CD4-positive, alpha-beta T cell treated with Interleukin-15 for 1 hour (primary cell): ENCODE results near the gene MRPS26.
"Not testable (repeated sequence)": the region's sequence is repeated elsewhere in the genome, so short reads cannot be mapped to it uniquely, and the experiment has no call there.

Experiments
- DNase-seq: peaks from one replicate; pipeline ENCODE4 v3.0.0-alpha.2; 2020

Gene MRPS26

GRCh38 chr20:3043322-3043721 is 2.5 kb upstream of the MRPS26 start, which contains the start of gene GNRH2:
GNRH2 (plus strand) TSS chr20:3043622; CDS start chr20:3044415, 793 bp downstream.
- no peak for DNase-seq

GRCh38 chr20:3044336-3044965 is 1.4 kb upstream of the MRPS26 start:
- DNase-seq: no peak

DNA sequence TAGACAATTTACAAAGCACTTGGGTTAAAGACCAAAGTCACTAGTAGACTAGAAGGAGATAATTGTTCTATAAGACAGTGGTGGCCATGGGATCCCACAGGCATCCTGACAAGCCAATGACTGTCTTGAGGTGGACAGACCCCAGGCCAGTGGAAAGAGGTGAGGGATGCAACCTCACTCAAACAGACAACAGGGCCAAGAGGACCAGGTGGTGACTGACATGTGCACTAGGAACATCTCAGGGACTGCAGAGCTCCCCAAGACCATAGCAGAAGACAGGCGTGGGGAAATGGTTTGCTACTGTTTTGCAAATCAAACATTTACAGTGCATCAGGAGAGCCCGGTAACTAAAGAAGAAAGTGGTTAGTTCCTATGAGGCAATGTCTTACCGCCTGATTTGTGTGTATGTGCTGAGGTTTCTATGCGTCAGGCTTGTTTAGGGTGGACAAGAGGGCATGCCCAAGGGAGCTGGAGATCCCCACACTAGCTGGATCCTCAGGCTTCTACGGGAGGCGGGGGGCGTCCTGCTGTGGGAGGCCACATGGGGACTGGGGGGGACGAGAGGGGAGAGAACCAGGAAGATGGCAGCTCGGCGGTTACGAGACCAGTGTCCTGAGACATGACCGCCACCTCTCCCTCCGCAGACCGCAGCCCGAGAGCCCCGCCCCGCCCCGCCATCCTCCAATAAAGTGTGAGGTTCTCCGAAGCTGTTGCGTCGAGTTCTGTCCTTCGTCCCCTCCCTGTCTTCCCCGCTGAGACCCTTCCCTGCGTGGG is 623 bp upstream of the MRPS26 start:
- DNase-seq: peak; percentile 53

DNA sequence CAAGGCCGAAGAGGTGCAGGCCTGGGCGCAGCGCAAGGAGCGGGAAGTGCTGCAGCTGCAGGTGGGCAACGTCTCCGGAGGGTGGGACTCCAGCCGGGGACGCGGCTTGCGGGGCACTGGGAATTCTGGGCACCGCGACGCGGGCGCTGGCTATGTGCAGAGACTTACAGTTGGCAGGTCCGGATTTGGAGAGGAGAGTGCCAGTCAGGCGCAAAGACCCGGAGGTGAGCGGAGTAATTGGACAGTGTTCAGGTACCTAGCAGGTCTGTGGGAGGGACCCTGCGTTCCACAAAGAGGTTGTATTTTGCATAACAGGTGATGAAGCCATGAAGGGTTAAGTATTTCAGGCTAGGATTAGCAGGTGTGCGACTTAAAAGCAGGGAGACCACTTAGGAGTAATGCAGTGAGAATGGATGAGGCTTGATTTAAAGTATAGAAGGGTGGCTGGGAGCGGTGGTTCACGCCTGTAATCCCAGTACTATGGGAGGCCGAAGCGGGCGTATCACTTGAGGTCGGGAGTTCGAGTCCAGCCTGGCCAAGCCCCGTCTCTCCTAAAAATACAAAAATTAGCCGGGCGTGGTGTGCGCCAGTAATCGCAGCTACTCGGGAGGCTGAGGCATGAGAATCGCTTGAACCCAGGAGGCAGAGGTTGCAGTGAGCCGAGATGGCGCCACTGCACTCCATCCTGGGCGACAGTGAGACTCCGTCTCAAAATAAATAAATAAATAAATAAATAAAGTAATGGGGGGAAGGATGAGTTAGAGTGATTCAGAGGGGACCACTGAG is 1.0 kb downstream of the MRPS26 start:
- DNase-seq: no peak

DNA sequence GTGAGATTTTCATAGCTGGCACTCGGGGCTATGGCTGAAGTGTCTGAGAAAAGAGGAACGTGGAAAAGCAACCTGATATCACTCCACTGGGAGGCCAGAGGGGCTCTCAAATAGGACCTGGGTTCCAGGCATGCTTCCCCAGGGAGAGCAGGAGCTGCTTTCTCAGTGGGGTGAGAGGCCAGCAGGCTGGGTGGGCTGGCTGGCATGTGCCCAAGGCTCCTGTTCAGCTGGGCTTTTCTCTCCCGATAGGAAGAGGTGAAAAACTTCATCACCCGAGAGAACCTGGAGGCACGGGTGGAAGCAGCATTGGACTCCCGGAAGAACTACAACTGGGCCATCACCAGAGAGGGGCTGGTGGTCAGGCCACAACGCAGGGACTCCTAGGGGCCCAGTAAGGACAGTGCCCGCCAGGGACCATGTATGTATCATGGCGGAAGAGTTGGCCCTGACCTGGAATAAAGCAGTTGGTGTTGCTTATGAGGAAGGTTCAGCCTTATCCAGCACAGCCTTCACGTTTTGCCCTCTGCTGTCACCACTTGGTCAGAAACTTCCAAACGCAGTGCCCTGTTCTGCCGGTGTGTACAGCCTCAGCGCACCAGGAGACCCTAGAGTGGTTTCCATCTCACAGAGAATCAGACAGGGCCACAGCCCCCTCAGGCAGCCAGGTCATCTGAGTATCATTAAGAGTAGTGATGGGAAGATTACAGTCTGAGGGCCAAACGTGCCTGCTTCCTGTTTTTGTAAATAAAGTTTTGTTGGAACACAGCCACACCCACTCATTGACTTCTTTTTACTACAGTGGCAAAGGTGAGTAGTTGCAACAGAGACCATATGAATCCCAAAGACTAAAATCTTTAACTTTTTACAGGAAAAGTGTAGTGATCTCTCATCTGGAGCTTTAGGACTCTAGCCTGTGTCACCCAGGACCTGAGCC is 1.9 kb downstream of the MRPS26 start:
- DNase-seq: no peak

GRCh38 chr20:3051385-3052019 is 5.7 kb downstream of the MRPS26 start:
- DNase-seq: no peak

DNA sequence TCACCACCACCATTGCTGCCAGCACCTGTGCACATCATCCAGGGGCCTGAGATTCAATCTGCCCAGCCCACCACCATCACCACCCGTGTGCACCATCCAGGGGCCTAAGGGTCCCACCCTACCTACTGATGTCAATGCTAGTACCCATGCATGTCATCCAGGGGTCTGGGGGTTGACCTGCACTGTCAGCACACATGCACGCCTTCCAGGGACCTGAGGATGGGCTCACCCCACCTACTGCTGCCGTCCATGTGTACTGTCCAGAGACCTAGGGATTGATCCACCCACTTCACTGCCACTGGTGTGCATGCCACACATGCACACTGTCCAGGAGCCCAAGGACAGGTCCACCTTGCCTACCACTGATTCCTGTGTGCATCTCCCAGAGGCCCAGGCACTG is 13.6 kb downstream of the MRPS26 start:
- no peak for DNase-seq

- not testable (repeated sequence) for DNase-seq
Measured at GRCh38 chr20:3064119-3064518, 18.3 kb downstream of the MRPS26 start.

DNA sequence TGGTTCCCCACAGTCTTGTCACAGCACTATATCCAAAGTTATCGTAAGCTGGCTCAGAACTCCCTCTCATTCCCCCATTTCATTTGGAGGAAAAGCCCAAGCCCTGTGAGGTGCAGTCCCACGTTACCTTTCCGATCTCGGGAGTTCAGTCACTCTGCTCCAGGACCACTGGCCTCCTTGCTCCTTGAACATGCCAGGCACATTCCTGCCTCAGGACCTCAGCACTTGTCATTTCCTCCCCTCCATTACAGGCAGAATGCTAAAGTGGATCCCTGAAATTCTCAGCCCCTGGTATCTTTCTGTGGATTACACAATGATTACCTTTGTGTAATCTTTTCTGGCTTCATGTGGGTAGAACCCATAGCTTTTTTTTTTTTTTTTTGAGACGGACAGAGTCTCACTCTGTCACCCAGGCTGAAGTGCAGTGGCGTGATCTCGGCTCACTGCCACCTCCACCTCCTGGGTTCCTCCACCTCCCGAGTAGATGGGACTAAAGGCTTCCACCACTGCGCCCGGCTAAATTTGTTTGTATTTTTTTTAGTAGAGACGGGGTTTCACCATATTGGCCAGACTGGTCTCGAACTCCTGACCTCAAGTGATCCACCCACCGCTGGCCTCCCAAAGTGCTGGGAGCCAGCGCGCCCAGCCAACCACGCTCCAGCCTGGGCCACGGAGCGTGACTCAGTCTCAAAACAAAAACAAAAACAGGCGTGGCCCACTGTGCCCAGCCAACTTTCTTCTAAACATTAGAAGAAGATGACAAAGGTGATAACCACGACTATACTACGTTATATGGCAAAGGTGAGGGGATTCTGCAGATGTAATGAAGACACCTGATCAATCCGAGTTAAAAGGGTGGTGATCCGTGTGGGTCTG is 21.5 kb downstream of the MRPS26 start:
- no peak for DNase-seq

GRCh38 chr20:3068075-3068474 is 22.2 kb downstream of the MRPS26 start:
- DNase-seq: no peak

DNA sequence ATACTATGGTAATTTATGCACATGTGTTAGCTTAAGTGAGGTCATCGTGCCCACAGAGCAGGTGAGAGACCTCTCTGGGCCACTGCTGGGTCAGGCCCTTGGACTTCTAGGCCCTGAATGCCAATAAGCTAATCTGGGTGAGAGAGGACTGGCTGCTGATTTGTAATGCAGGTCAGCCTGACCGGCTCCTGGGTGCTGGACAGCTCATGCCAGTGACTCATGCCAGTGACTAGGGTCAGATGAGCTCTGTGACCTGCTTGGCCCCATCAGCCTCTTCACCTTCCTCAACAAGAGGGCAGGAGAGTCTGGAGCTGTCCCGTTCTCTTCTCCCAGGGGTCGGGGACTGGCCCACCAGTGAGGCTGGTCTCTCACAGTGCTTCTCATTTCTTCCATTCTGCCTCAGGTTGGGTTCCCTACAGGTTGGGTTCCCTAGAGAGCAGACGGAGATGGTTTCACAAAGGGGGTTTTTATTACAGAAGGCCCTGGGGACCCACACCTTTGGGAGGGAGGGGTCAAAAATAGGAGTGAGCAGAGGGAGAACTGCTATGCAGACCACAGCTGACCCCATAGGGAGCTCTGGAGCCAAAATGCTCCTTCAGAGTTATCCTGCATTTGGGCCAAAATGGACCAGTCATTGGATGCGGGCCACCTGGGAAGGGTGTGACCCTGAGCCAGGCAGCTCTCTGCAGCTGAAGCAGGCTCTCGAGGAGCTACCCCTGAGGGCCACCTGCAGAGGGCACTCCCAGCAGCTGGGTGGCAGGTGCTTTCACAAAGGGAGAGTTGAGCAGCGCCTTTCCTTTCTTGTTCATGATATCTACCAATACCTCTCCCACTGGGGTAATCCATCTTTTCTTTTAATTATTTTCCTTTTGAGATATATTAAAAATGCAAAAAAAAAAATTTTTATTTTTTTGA is 23.4 kb downstream of the MRPS26 start:
- DNase-seq: peak; percentile 44

DNA sequence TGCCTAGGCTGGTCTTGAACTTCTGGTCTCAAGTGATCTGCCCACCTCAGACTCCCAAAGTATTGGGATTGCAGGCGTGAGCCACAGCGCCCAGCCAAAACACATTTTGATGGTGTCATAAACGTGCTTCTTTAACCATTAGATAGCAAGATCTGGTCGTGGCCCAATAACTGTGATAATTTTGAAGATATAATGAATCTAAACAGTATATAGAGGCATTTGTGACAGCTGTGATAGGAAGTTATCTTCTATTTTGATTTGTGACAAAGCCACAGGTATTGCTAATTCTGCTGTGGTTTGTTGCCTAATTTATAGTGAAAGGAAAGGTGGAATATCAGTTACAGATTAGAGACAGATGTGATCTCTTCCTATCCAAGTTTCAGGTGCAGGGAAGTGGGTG is 24.9 kb downstream of the MRPS26 start:
- DNase-seq: no peak

DNA sequence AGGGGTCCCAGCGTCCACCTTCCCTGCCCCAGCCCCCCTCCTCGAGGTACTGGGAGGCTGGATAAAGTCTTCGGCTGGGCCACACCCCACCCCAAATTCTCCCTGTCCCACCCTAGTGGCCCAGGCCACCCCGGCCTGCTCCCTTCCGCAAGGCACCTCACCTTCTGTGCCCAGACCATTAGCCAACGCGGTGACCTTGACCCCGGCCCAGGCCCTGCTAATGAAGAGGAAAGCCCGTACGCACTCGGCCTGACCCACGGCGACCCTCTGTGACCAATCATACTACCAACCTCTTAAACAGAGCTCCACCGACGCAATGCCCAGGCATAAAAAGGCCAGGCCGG is 25.4 kb downstream of the MRPS26 start:
- no peak for DNase-seq

DNA sequence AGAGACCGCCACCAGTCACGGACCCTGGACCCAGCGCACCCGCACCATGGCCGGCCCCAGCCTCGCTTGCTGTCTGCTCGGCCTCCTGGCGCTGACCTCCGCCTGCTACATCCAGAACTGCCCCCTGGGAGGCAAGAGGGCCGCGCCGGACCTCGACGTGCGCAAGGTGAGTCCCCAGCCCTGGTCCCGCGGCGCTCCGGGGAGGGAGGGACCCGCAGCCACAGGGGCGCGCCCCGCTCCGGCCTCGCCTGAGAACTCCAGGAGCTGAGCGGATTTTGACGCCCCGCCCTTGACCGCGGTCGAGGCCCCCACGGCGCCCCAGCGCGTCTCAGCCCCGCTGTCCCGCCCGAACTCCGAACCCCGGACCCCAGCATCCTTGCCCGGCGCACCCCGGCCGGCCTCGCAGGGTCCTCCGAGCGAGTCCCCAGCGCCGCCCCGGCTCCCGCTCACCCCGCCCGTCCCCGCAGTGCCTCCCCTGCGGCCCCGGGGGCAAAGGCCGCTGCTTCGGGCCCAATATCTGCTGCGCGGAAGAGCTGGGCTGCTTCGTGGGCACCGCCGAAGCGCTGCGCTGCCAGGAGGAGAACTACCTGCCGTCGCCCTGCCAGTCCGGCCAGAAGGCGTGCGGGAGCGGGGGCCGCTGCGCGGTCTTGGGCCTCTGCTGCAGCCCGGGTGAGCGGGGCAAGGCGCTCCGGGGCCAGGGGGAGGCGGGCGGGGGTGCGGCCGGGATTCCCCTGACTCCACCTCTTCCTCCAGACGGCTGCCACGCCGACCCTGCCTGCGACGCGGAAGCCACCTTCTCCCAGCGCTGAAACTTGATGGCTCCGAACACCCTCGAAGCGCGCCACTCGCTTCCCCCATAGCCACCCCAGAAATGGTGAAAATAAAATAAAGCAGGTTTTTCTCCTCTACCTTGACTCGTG is 26.0 kb downstream of the MRPS26 start, which contains the start of gene OXT:
OXT (plus strand) TSS at position 11 of the 920 bp plus-strand sequence; CDS start at position 47, 36 bp downstream.
- peak; percentile 81 for DNase-seq

DNA sequence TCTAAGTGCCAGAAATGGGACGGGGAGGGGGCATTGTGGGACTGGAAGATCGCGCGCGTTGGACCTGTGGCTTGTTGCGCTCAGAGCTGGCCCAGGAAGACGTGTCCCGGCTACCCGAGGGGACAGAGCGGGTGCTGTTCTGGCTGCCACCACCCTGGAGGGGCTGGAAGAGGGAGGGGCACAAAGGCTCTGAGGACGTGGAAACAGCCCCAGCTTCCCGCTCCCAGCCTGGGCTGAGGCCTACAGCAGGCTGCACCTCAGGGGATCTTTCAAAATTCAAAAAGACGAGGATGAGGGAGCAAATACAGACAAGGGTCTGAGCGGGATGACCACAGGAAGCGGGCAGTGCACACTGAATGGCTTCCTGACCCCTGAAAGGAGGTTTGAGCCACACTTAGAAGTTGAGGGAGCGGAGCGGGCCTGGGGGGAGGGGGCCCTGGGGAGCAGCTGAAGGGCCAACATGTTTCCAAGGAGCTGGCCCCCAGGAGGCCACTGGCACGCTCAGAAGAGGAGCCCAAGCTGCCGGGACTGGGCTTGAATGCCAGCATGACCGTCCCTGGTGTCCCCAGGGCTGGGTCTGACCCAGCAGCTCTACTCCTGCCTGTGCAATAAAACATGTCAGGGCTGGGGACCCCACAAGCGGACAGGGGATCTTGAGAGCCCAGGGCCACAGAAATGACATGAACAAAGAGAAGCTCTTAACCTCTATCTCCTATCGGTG is 26.8 kb downstream of the MRPS26 start:
- DNase-seq: no peak

DNA sequence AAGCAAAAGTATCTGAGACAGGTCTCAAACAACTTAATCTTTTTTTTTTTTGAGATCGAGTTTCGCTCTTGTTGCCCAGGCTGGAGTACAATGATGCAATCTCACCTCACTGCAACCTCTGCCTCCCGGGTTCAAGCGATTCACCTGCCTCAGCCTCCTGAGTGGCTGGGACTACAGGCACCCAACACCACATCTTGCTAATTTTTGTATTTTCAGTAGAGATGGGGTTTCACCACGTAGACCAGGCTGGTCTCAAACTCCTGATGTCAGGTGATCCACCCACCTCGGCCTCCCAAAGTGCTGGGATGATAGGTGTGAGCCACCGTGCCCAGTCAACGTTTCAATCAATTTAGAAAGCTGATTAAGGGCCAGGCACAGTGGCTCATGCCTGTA is 27.4 kb downstream of the MRPS26 start:
- not testable (repeated sequence) for DNase-seq

DNA sequence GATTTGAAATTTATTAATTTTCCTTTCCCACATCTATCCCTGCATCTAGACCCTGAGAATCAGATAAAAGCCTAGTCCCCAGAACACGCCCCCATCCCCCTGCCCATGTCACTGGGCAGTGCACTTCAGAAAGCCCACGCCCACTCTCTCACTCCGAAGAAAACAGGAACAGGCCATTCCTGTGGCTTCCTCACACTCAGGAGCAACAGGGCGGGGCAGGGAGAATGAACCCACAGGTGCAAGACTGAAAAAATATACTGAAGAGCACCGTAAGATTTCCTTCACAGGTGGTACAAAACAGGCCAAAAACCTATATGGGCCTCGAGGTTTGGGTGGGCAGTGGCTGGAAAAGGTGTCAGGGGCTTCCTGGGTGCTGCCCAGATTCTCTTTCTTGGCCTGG is 29.0 kb downstream of the MRPS26 start:
- DNase-seq: no peak

- not testable (repeated sequence) for DNase-seq
Measured at GRCh38 chr20:3075315-3075714, 29.5 kb downstream of the MRPS26 start.
